ENCODE data around the gene STPG2. TPM values are rescaled to one million over a fixed set of nuclear protein-coding genes. Genes with fewer than 3 reads are reported as not detected.

Gene STPG2
- total and polyA plus RNA-seq, 2 experiments from 2014 or later, result 0.32 TPM; not detected in 1

GRCh38 chr4:98026362-98026761 is 116.9 kb downstream of the STPG2 start:
- in situ Hi-C loops (cut with MboI), result no loop called here
- Histone ChIP-seq H3K79me2 (ENCODE audit: insufficient read depth) (no peaks in the 10 kb centered on the region), H2AFZ (no peak overlapping the region), H3K4me1 (ENCODE audit: insufficient read depth) (no peaks in the 10 kb centered on the region), H4K20me1 (ENCODE audit: insufficient read depth) (no peaks in the 10 kb centered on the region), H3K9me2 (ENCODE audit: insufficient read depth) (no peaks in the 10 kb centered on the region), H3K9me3 (ENCODE audit: low read depth) (no peaks in the 10 kb centered on the region), H3K27ac (no peak overlapping the region), H3K4me3 (no peak overlapping the region), H3F3A (ENCODE audit: insufficient read depth) (no peaks in the 10 kb centered on the region), H3K9ac (no peak overlapping the region), H3K4me2 (ENCODE audit: unreplicated experiment) (no peak overlapping the region), H3K27me3 (replicated peaks; ENCODE audit: insufficient read depth) (no peaks in the 10 kb centered on the region), H3K36me3 (ENCODE audit: low read depth) (no peaks in the 10 kb centered on the region)
- WGBS, 2 experiments (ENCODE audit: low coverage in 1 of 2, low lambda C conversion rate in 2 of 2, missing lambda C conversion rate in 2 of 2), result 12 to 15% methylated on average over 3 of the region's 3 CpGs
- DNase-seq, result no peak
- TF ChIP-seq EZH2 (IDR thresholded peaks at IDR 0.05; ENCODE audit: insufficient read depth, poor library complexity, severe bottlenecking), result no peak
- no peak for TF ChIP-seq EZH2phosphoT487 (IDR thresholded peaks at IDR 0.05; ENCODE audit: insufficient read depth, low read depth)

GRCh38 chr4:98006814-98007412 is 136.4 kb downstream of the STPG2 start:
- in situ Hi-C loops (cut with MboI), result no loop called here
- Histone ChIP-seq H3F3A (ENCODE audit: insufficient read depth) (no peaks in the 10 kb centered on the region), H3K4me3 (no peak overlapping the region), H3K27me3 (replicated peaks; ENCODE audit: insufficient read depth) (no peaks in the 10 kb centered on the region), H3K9me3 (ENCODE audit: low read depth) (no peaks in the 10 kb centered on the region), H3K79me2 (ENCODE audit: insufficient read depth) (no peaks in the 10 kb centered on the region), H4K20me1 (ENCODE audit: insufficient read depth) (no peaks in the 10 kb centered on the region), H3K9ac (no peak overlapping the region), H3K27ac (no peak overlapping the region), H3K4me2 (ENCODE audit: unreplicated experiment) (no peak overlapping the region), H3K36me3 (ENCODE audit: low read depth) (no peaks in the 10 kb centered on the region), H3K9me2 (ENCODE audit: insufficient read depth) (no peaks in the 10 kb centered on the region), H3K4me1 (ENCODE audit: insufficient read depth) (no peaks in the 10 kb centered on the region), H2AFZ (no peak overlapping the region)
- WGBS, 2 experiments (ENCODE audit: low coverage in 1 of 2, low lambda C conversion rate in 2 of 2, missing lambda C conversion rate in 2 of 2), result 13 to 17% methylated on average over 3 of the region's 3 CpGs
- DNase-seq, result no peak
- no peak for TF ChIP-seq EZH2 (IDR thresholded peaks at IDR 0.05; ENCODE audit: insufficient read depth, poor library complexity, severe bottlenecking)

GRCh38 chr4:98006060-98006459 is 137.2 kb downstream of the STPG2 start:
- Histone ChIP-seq H3K27ac (no peak overlapping the region), H4K20me1 (ENCODE audit: insufficient read depth) (no peaks in the 10 kb centered on the region), H3K9ac (no peak overlapping the region), H3K9me3 (ENCODE audit: low read depth) (no peaks in the 10 kb centered on the region), H3K27me3 (replicated peaks; ENCODE audit: insufficient read depth) (no peaks in the 10 kb centered on the region), H3K36me3 (ENCODE audit: low read depth) (no peaks in the 10 kb centered on the region), H3K9me2 (ENCODE audit: insufficient read depth) (no peaks in the 10 kb centered on the region), H2AFZ (no peak overlapping the region), H3K79me2 (ENCODE audit: insufficient read depth) (no peaks in the 10 kb centered on the region), H3K4me2 (ENCODE audit: unreplicated experiment) (no peak overlapping the region), H3K4me1 (ENCODE audit: insufficient read depth) (no peaks in the 10 kb centered on the region), H3F3A (ENCODE audit: insufficient read depth) (no peaks in the 10 kb centered on the region), H3K4me3 (no peak overlapping the region)
- TF ChIP-seq EZH2 (IDR thresholded peaks at IDR 0.05; ENCODE audit: insufficient read depth, poor library complexity, severe bottlenecking) (no peak), EZH2phosphoT487 (IDR thresholded peaks at IDR 0.05; ENCODE audit: insufficient read depth, low read depth) (no peak)
- 0 to 9% methylated on average over 1 of the region's 1 CpG for WGBS, 2 experiments (ENCODE audit: low coverage in 1 of 2, low lambda C conversion rate in 2 of 2, missing lambda C conversion rate in 2 of 2)
- in situ Hi-C loops (cut with MboI), result no loop called here
- no peak for DNase-seq

- in situ Hi-C loops (cut with MboI), result no loop called here
- no peak overlapping the region for H3K4me2 ChIP-seq (ENCODE audit: unreplicated experiment)
- no peaks in the 10 kb centered on the region for H3K9me2 ChIP-seq (ENCODE audit: insufficient read depth)
- H3K4me3 ChIP-seq, result no peak overlapping the region
- H3K79me2 ChIP-seq (ENCODE audit: insufficient read depth), result no peaks in the 10 kb centered on the region
- H2AFZ ChIP-seq, result no peak overlapping the region
- no peaks in the 10 kb centered on the region for H4K20me1 ChIP-seq (ENCODE audit: insufficient read depth)
- no peak overlapping the region for H3K27ac ChIP-seq
- no peak overlapping the region for H3K9ac ChIP-seq
- H3K9me3 ChIP-seq (ENCODE audit: low read depth), result no peaks in the 10 kb centered on the region
- H3F3A ChIP-seq (ENCODE audit: insufficient read depth), result no peaks in the 10 kb centered on the region
- no peaks in the 10 kb centered on the region for H3K27me3 ChIP-seq (replicated peaks; ENCODE audit: insufficient read depth)
- no peak for DNase-seq
- no peaks in the 10 kb centered on the region for H3K4me1 ChIP-seq (ENCODE audit: insufficient read depth)
- no peaks in the 10 kb centered on the region for H3K36me3 ChIP-seq (ENCODE audit: low read depth)
- no peak for TF ChIP-seq EZH2phosphoT487 (IDR thresholded peaks at IDR 0.05; ENCODE audit: insufficient read depth, low read depth)
- no peak for TF ChIP-seq EZH2 (IDR thresholded peaks at IDR 0.05; ENCODE audit: insufficient read depth, poor library complexity, severe bottlenecking)
- WGBS, 2 experiments (ENCODE audit: low coverage in 1 of 2, low lambda C conversion rate in 2 of 2, missing lambda C conversion rate in 2 of 2), result 30 to 31% methylated on average over 2 of the region's 2 CpGs
Observed at GRCh38 chr4:98000940-98001339, 142.3 kb downstream of the STPG2 start.

GRCh38 chr4:97998203-97998602 is 145.1 kb downstream of the STPG2 start:
- Histone ChIP-seq H3K9me3 (ENCODE audit: low read depth) (no peaks in the 10 kb centered on the region), H4K20me1 (ENCODE audit: insufficient read depth) (no peaks in the 10 kb centered on the region), H3K4me2 (ENCODE audit: unreplicated experiment) (no peak overlapping the region), H3K4me1 (ENCODE audit: insufficient read depth) (no peaks in the 10 kb centered on the region), H2AFZ (no peak overlapping the region), H3F3A (ENCODE audit: insufficient read depth) (no peaks in the 10 kb centered on the region), H3K79me2 (ENCODE audit: insufficient read depth) (no peaks in the 10 kb centered on the region), H3K27ac (no peak overlapping the region), H3K4me3 (no peak overlapping the region), H3K36me3 (ENCODE audit: low read depth) (no peaks in the 10 kb centered on the region), H3K27me3 (replicated peaks; ENCODE audit: insufficient read depth) (no peaks in the 10 kb centered on the region), H3K9me2 (ENCODE audit: insufficient read depth) (no peaks in the 10 kb centered on the region), H3K9ac (no peak overlapping the region)
- in situ Hi-C loops (cut with MboI), result no loop called here
- 15 to 16% methylated on average over 2 of the region's 2 CpGs for WGBS, 2 experiments (ENCODE audit: low coverage in 1 of 2, low lambda C conversion rate in 2 of 2, missing lambda C conversion rate in 2 of 2)
- TF ChIP-seq EZH2 (IDR thresholded peaks at IDR 0.05; ENCODE audit: insufficient read depth, poor library complexity, severe bottlenecking) (no peak), EZH2phosphoT487 (IDR thresholded peaks at IDR 0.05; ENCODE audit: insufficient read depth, low read depth) (no peak)
- no peak for DNase-seq
